Left lobe of liver (tissue), 2 donors: Measurements from ENCODE around the gene VAMP7. TPM values are rescaled to one million over a fixed set of nuclear protein-coding genes. Genes with fewer than 3 reads are reported as not detected.
"Not testable (repeated sequence)": the region's sequence is repeated elsewhere in the genome, so short reads cannot be mapped to it uniquely, and the experiment has no call there.

Experiments
- ATAC-seq: fragments of 200-7000 bp; cut with Tn5 transposase; one replicate; pipeline ENCODE4 v1.9.1; 2020; ENCODE audit warnings: mild to moderate bottlenecking, moderate library complexity
- DNase-seq: peaks from one replicate; pipeline ENCODE4 v3.0.0-alpha.2; 2020; ENCODE audit warnings: low spot score
- total RNA-seq: library from RNA; stranded (reverse); gene quantifications from one replicate; pipeline ENCODE4 v1.2.1, GENCODE V29; 2021
- donor health status: DM: no; HTN: no; CAD: no; lungs with moderate emphysema.
- donor health status: DM: no; HTN: yes; CAD: no.

Gene VAMP7
- total RNA-seq, result 19.5 TPM

- DNase-seq, result peak; percentile 88
These were observed at the start of gene VAMP7 for GRCh38 chrX:155881158-155881993. Gene VAMP7, plus strand, starts transcription at chrX:155881345. Its CDS starts 8,122 bp downstream, at chrX:155889467.

GRCh38 chrX:155841232-155841631, 39.9 kb upstream of the VAMP7 start:
- no peak for DNase-seq

More at GRCh38 chrX:155881158-155881993, at the start of gene VAMP7:
- ATAC-seq, result peak; percentile 99

GRCh38 chrX:155851786-155852185, 29.4 kb upstream of the VAMP7 start:
- not testable (repeated sequence) for ATAC-seq

More at GRCh38 chrX:155841232-155841631, 39.9 kb upstream of the VAMP7 start:
- ATAC-seq, result no peak

GRCh38 chrX:155857561-155857960, 23.6 kb upstream of the VAMP7 start:
- peak; percentile 57 for ATAC-seq
- DNase-seq, result no peak

More at GRCh38 chrX:155851786-155852185, 29.4 kb upstream of the VAMP7 start:
- DNase-seq, result not testable (repeated sequence)

- ATAC-seq (peak; percentile 55), DNase-seq (no peak)
These were observed 16.5 kb upstream of the VAMP7 start for GRCh38 chrX:155864655-155865054.

- no peak for DNase-seq
- no peak for ATAC-seq
These were observed 16.0 kb upstream of the VAMP7 start for GRCh38 chrX:155865193-155865592.

- ATAC-seq (no peak), DNase-seq (no peak)
These were observed 13.3 kb upstream of the VAMP7 start for GRCh38 chrX:155867821-155868220.

- no peak for DNase-seq
- no peak for ATAC-seq
These were observed 10.2 kb upstream of the VAMP7 start for GRCh38 chrX:155870958-155871357.

- no peak for ATAC-seq
- DNase-seq, result no peak
These were observed 9.2 kb upstream of the VAMP7 start for GRCh38 chrX:155871934-155872333.

- no peak for ATAC-seq
- no peak for DNase-seq
These were observed 8.0 kb upstream of the VAMP7 start for GRCh38 chrX:155873188-155873587.

- no peak for ATAC-seq
- no peak for DNase-seq
These were observed 6.4 kb upstream of the VAMP7 start for GRCh38 chrX:155874571-155875244.

- DNase-seq, result no peak
These were observed 4.4 kb upstream of the VAMP7 start for GRCh38 chrX:155876704-155877103.

GRCh38 chrX:155877288-155877687, 3.9 kb upstream of the VAMP7 start:
- DNase-seq (no peak), ATAC-seq (no peak)

More at GRCh38 chrX:155876704-155877103, 4.4 kb upstream of the VAMP7 start:
- no peak for ATAC-seq

- DNase-seq, result no peak
- ATAC-seq, result peak; percentile 45
These were observed 473 bp upstream of the VAMP7 start for GRCh38 chrX:155880586-155881157.

- DNase-seq (no peak), ATAC-seq (no peak)
These were observed 5.3 kb downstream of the VAMP7 start for GRCh38 chrX:155886409-155886808.

GRCh38 chrX:155888139-155888538, 7.0 kb downstream of the VAMP7 start:
- DNase-seq, result no peak
- no peak for ATAC-seq

GRCh38 chrX:155889328-155889727, 8.2 kb downstream of the VAMP7 start:
- DNase-seq (no peak), ATAC-seq (no peak)

GRCh38 chrX:155891446-155892210, 10.5 kb downstream of the VAMP7 start:
- ATAC-seq, result no peak

GRCh38 chrX:155893521-155893920, 12.4 kb downstream of the VAMP7 start:
- no peak for DNase-seq
- ATAC-seq, result no peak

More at GRCh38 chrX:155891446-155892210, 10.5 kb downstream of the VAMP7 start:
- no peak for DNase-seq

GRCh38 chrX:155896512-155896911, 15.4 kb downstream of the VAMP7 start:
- DNase-seq (no peak), ATAC-seq (no peak)

GRCh38 chrX:155899366-155899765, 18.2 kb downstream of the VAMP7 start:
- DNase-seq (no peak), ATAC-seq (no peak)
